Parathyroid adenoma (tissue), 2 donors: ENCODE measurements around the gene ANKRD39.

Experiments
- H2AFZ ChIP-seq: fragments of 300-600 bp; sonication (generic); one replicate; pipeline ENCODE4 v1.7.0; 2017; ENCODE audit warnings: antibody characterized with exemption, mild to moderate bottlenecking
- H3K27ac ChIP-seq: fragments of 300-600 bp; sonication (generic); one replicate; pipeline ENCODE4 v1.7.0; 2017
- H3K27me3 ChIP-seq: fragments of 300-600 bp; sonication (generic); one replicate; pipeline ENCODE4 v1.7.0; 2017; ENCODE audit warnings: low read length; ENCODE audit not compliant: control insufficient read depth, insufficient read depth
- H3K36me3 ChIP-seq: fragments of 300-600 bp; sonication (generic); one replicate; pipeline ENCODE4 v1.7.0; 2017; ENCODE audit warnings: low read length; ENCODE audit not compliant: control insufficient read depth, insufficient read depth
- H3K4me1 ChIP-seq: fragments of 300-600 bp; sonication (generic); one replicate; pipeline ENCODE4 v1.7.0; 2017; ENCODE audit warnings: control low read depth
- H3K4me2 ChIP-seq: fragments of 300-600 bp; sonication (generic); one replicate; pipeline ENCODE4 v1.7.0; 2017; ENCODE audit warnings: low read length
- H3K4me3 ChIP-seq: fragments of 300-600 bp; sonication (generic); one replicate; pipeline ENCODE4 v1.7.0; 2017; ENCODE audit warnings: low read depth, low read length
- H3K79me2 ChIP-seq: fragments of 300-600 bp; sonication (generic); one replicate; pipeline ENCODE4 v1.7.0; 2017; ENCODE audit warnings: control low read depth
- H3K9ac ChIP-seq: fragments of 300-600 bp; sonication (generic); one replicate; pipeline ENCODE4 v1.7.0; 2017; ENCODE audit warnings: mild to moderate bottlenecking
- H3K9me3 ChIP-seq: fragments of 300-600 bp; sonication (generic); one replicate; pipeline ENCODE4 v1.7.0; 2017; ENCODE audit warnings: low read length; ENCODE audit not compliant: control insufficient read depth
- CTCF ChIP-seq: fragments of 300-600 bp; sonication (generic); IDR thresholded peaks from one replicate; pipeline ENCODE4 v1.7.0; 2017; ENCODE audit warnings: antibody characterized with exemption, mild to moderate bottlenecking
- donor health status: primary hyperparathyroidism.

The ANKRD39 gene

GRCh38 chr2:96856776-96857666 is 795 bp downstream of the ANKRD39 start:
- Histone ChIP-seq H3K4me3 (peak overlapping the region; percentile 89), H3K4me1 (peaks cover 6% of the 10 kb centered on the region), H3K4me2 (peak overlapping the region; percentile 96), H2AFZ (peak overlapping the region; percentile 87), H3K9me3 (no peaks in the 10 kb centered on the region), H3K36me3 (no peaks in the 10 kb centered on the region), H3K27ac (peak overlapping the region; percentile 55), H3K9ac (peak overlapping the region; percentile 62), H3K27me3 (no peaks in the 10 kb centered on the region), H3K79me2 (peaks cover 8% of the 10 kb centered on the region)
- no peak for TF ChIP-seq CTCF

- no peaks in the 10 kb centered on the region for H3K9me3 ChIP-seq
- H3K4me1 ChIP-seq = peaks cover 6% of the 10 kb centered on the region
- no peak overlapping the region for H3K27ac ChIP-seq
- no peaks in the 10 kb centered on the region for H3K36me3 ChIP-seq
- H3K27me3 ChIP-seq = no peaks in the 10 kb centered on the region
- H3K79me2 ChIP-seq = peaks cover 8% of the 10 kb centered on the region
- H3K9ac ChIP-seq = no peak overlapping the region
- TF ChIP-seq CTCF = no peak
- no peak overlapping the region for H2AFZ ChIP-seq
- H3K4me3 ChIP-seq = no peak overlapping the region
- no peak overlapping the region for H3K4me2 ChIP-seq
Observed at GRCh38 chr2:96853321-96853720, 4.5 kb downstream of the ANKRD39 start.

GRCh38 chr2:96852667-96853066 is 5.1 kb downstream of the ANKRD39 start:
- Histone ChIP-seq H3K79me2 (peaks cover 8% of the 10 kb centered on the region), H3K4me1 (peaks cover 6% of the 10 kb centered on the region), H3K27me3 (no peaks in the 10 kb centered on the region), H3K36me3 (no peaks in the 10 kb centered on the region), H3K9me3 (no peaks in the 10 kb centered on the region), H3K4me2 (no peak overlapping the region), H3K9ac (no peak overlapping the region), H3K27ac (no peak overlapping the region), H2AFZ (no peak overlapping the region), H3K4me3 (no peak overlapping the region)
- TF ChIP-seq CTCF = no peak

- Histone ChIP-seq H3K36me3 (no peaks in the 10 kb centered on the region), H3K79me2 (peaks cover under 1% of the 10 kb centered on the region), H3K4me1 (no peaks in the 10 kb centered on the region), H3K27me3 (no peaks in the 10 kb centered on the region), H3K9ac (no peak overlapping the region), H3K9me3 (no peaks in the 10 kb centered on the region), H3K4me2 (no peak overlapping the region), H3K27ac (no peak overlapping the region), H2AFZ (no peak overlapping the region), H3K4me3 (no peak overlapping the region)
- TF ChIP-seq CTCF = no peak
Observed at GRCh38 chr2:96848264-96848663, 9.6 kb downstream of the ANKRD39 start.

- TF ChIP-seq CTCF = no peak
- Histone ChIP-seq H3K9me3 (no peaks in the 10 kb centered on the region), H3K9ac (no peak overlapping the region), H3K4me2 (no peak overlapping the region), H3K27me3 (no peaks in the 10 kb centered on the region), H3K4me1 (peaks cover 4% of the 10 kb centered on the region), H3K27ac (no peak overlapping the region), H3K4me3 (no peak overlapping the region), H3K36me3 (no peaks in the 10 kb centered on the region), H3K79me2 (no peaks in the 10 kb centered on the region), H2AFZ (no peak overlapping the region)
Observed at GRCh38 chr2:96847586-96847985, 10.2 kb downstream of the ANKRD39 start.
